Measurements from ENCODE around the gene MBL2. TPM values are rescaled to one million over a fixed set of nuclear protein-coding genes. Genes with fewer than 3 reads are reported as not detected.
A peak's percentile ranks its signal among the peaks of the same experiment; 100 is the strongest.

The MBL2 gene
- total and polyA plus RNA-seq, 2 of the 8 experiments (the other 6 are each of a cell fraction or from before 2014, with no cell fraction given), result not detected

DNA sequence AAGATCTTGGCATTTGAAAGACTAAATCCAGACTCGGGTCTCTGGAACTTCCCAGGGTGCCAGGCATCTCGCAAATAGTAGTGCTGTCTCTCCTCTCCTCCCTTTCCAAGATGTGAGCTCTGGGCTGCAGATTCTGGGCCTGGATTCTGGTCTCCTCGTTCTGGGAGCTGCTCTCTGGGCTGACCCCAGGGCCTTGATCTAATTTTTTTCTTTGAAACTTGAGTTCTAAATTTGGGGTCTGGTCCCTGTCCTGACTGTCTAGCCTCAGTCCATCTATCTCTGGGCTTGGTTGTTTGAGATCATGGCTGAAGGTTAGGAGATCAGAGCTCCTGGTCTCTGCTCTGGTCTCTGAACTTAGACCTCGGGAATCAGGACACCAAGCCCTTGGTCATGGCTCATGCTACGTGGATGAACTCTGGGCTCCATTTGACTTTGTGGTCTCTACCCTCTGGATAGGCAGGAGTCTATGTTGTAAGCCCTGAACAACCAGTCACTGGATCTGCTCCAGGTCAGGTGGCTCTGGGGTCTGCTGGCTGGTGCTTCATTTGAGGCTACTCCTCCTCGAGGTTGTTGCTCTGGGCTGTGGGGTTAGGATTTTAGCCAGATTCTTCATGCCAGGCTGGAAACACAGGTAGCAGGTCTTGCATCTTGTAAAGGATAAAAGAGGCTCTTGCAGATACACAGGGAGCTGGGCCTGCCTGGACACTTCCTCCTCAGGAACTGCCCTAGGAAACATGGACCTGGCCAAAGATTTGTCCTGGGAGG lies 8.0 kb upstream of the MBL2 start:
- H3K79me2 ChIP-seq (ENCODE audit: control insufficient read depth in 1 of 2, insufficient read depth in 2 of 2, low read length in 2 of 2), result no peaks in the 10 kb centered on the region
- CTCF ChIA-PET (ENCODE audit: partially characterized antibody), result interaction anchor here (0.6 to 8.6 kb wide), 33 partner anchors 9 to 1801 kb away, joined by 3 to 127 read pairs (median 4); partner anchors contain the start of genes DKK1 and MBL2
- H3K9ac ChIP-seq (replicated peaks in 1 of 4; ENCODE audit: extremely low read depth in 1 of 4, low read depth in 3 of 4, low read length in 3 of 4), result no peak overlapping the region
- H3K4me2 ChIP-seq (ENCODE audit: insufficient read depth in 1 of 2, low read depth in 2 of 2, low read length in 2 of 2), result no peak overlapping the region
- H2AFZ ChIP-seq (ENCODE audit: low read length), result 0 out of 2 replicates have a peak overlapping the region, but pooled peaks have one; percentile 77
- TF ChIP-seq BACH1 (IDR thresholded peaks at IDR 0.05; ENCODE audit: low read length) (no peak), YY1 (IDR thresholded peaks at IDR 0.05; ENCODE audit: low read depth, low read length) (no peak), CEBPB (IDR thresholded peaks at IDR 0.05; ENCODE audit: low read depth, low read length) (no peak), JUND (IDR thresholded peaks at IDR 0.05; ENCODE audit: low read length) (no peak), SP4 (IDR thresholded peaks at IDR 0.05; ENCODE audit: low read length) (no peak)
- no peaks in the 10 kb centered on the region for H3K9me3 ChIP-seq (ENCODE audit: insufficient read depth in 2 of 2, low read depth in 1 of 2, low read length in 1 of 2)
- no peak overlapping the region for H2BK120ac ChIP-seq (replicated peaks; ENCODE audit: low read depth, low read length)
- H3K27me3 ChIP-seq (replicated peaks in 1 of 4; ENCODE audit: control insufficient read depth in 3 of 4, extremely low read depth in 1 of 4, insufficient read depth in 3 of 4, low read length in 3 of 4), result no peaks in the 10 kb centered on the region
- 60% methylated on average over 6 of the region's 6 CpGs; no CpG with 5 or more reads in 1 of the 2 experiments for WGBS, 2 experiments (ENCODE audit: extremely low coverage in 1 of 2, insufficient coverage in 1 of 2, insufficient read length in 1 of 2, insufficient replicate concordance in 2 of 2, low coverage in 1 of 2, low lambda C conversion rate in 2 of 2, missing lambda C conversion rate in 1 of 2)
- H3K23me2 ChIP-seq (ENCODE audit: low read depth, low read length), result no peaks in the 10 kb centered on the region
- no peak overlapping the region for H3K4me3 ChIP-seq (ENCODE audit: extremely low read depth in 1 of 4, insufficient read depth in 2 of 4, low read depth in 3 of 4, low read length in 4 of 4)
- FAIRE-seq (no peak), DNase-seq (ENCODE audit: low read depth in 1 of 2, low spot score in 2 of 2) (no peak)
- no peak overlapping the region for H3K14ac ChIP-seq (ENCODE audit: insufficient read length)
- H4K5ac ChIP-seq (ENCODE audit: insufficient read length, low read depth, low read length), result no peak overlapping the region
- no peaks in the 10 kb centered on the region for H3K79me1 ChIP-seq (ENCODE audit: low read depth, low read length)
- no peak overlapping the region for H2BK5ac ChIP-seq (ENCODE audit: low read depth, low read length)
- no peak overlapping the region for H3K18ac ChIP-seq (ENCODE audit: extremely low read depth, low read length)
- no peak overlapping the region for H3K27ac ChIP-seq (ENCODE audit: low read depth, low read length)
- H4K20me1 ChIP-seq (replicated peaks in 1 of 2; ENCODE audit: control insufficient read depth in 1 of 2, insufficient read depth in 2 of 2, low read length in 2 of 2), result no peaks in the 10 kb centered on the region
- H2BK20ac ChIP-seq (ENCODE audit: low read length), result no peak overlapping the region
- H4K91ac ChIP-seq (replicated peaks; ENCODE audit: insufficient read length, low read length), result no peak overlapping the region
- no peak overlapping the region for H2AK5ac ChIP-seq (ENCODE audit: low read depth, low read length)
- no peaks in the 10 kb centered on the region for H3K36me3 ChIP-seq (ENCODE audit: control insufficient read depth in 2 of 4, insufficient read depth in 4 of 4, low read length in 3 of 4)
- no peak overlapping the region for H2BK12ac ChIP-seq (ENCODE audit: low read depth, low read length)
- no peak overlapping the region for H3K4ac ChIP-seq (replicated peaks; ENCODE audit: insufficient read length, low read depth, low read length)
- H3K23ac ChIP-seq (ENCODE audit: insufficient read length), result no peak overlapping the region
- POLR2A ChIA-PET (ENCODE audit: partially characterized antibody), result no interaction called here
- H4K8ac ChIP-seq (ENCODE audit: extremely low read depth, insufficient read depth, low read length), result no peak overlapping the region; the same call in 1 of the 2 replicates
- no peak overlapping the region for H3K56ac ChIP-seq (replicated peaks; ENCODE audit: insufficient read length, low read depth, low read length)
- no peaks in the 10 kb centered on the region; a peak in 1 of 7 replicates for H3K4me1 ChIP-seq (replicated peaks in 1 of 4; ENCODE audit: control insufficient read depth in 3 of 4, insufficient read depth in 4 of 4, low read length in 3 of 4)
- H2BK15ac ChIP-seq (ENCODE audit: low read length), result no peak overlapping the region
